A549 (cell line): ENCODE results near the gene ATG16L1. TPM values are rescaled to one million over a fixed set of nuclear protein-coding genes. Genes with fewer than 3 reads are reported as not detected.

Experiments used
- ATAC-seq, 2 experiments: fragments of 200-7000 bp in 1 of 2; fragments of >200 bp in 1 of 2; cut with Nextera tagmentation in 1 of 2; cut with Tn5 transposase in 1 of 2; 3 replicates each; pipeline versions ENCODE4 v1.8.0 to v1.9.1; 2018 to 2020; ENCODE audit warnings: mild to moderate bottlenecking in 1 of 2, moderate library complexity in 1 of 2
- CTCF ChIA-PET: fragments of 300-600 bp; sonication (Branson Sonifier 250); formaldehyde crosslinking; extraction: SDS; loops from one replicate; lab custom pipeline; 2021; ENCODE audit warnings: antibody characterized with exemption, inconsistent platforms; lab: Yijun Ruan, JAX
- POLR2A ChIA-PET: fragments of 350-600 bp; formaldehyde crosslinking; extraction: SDS; loops from one replicate; lab custom pipeline; 2021; ENCODE audit warnings: antibody characterized with exemption, inconsistent platforms; lab: Yijun Ruan, JAX
- DNase-seq, 2 experiments: peaks; one replicate each; pipeline versions ENCODE4 v3.0.0 to v3.0.0-alpha.2; 2011 to 2016; ENCODE audit warnings: low read depth in 1 of 2, low spot score in 1 of 2
- FAIRE-seq: peaks from 2 replicates; lab custom pipeline; 2011; peaks lifted over from hg19 to GRCh38; lab: Jason Lieb, UNC
- H3K27ac ChIP-seq, 2 experiments: fragments of >200 bp; sonication (Bioruptor Twin); formaldehyde crosslinking; 3 replicates each; pipeline ENCODE4 v1.5.1; 2016 to 2017
- H3K4me1 ChIP-seq: fragments of >200 bp; sonication (Bioruptor Twin); formaldehyde crosslinking; 3 replicates; pipeline ENCODE4 v1.6.1; 2016
- H3K4me2 ChIP-seq: fragments of >200 bp; sonication (Bioruptor Twin); formaldehyde crosslinking; 3 replicates; pipeline ENCODE4 v1.6.1; 2016
- H3K4me3 ChIP-seq: fragments of >200 bp; sonication (Bioruptor Twin); formaldehyde crosslinking; 3 replicates; pipeline ENCODE4 v1.5.1; 2016
- H3K9me3 ChIP-seq: fragments of >200 bp; sonication (Bioruptor Twin); formaldehyde crosslinking; 3 replicates; pipeline ENCODE4 v1.6.1; 2016
- CHD4 ChIP-seq: fragments of 200-600 bp; sonication (generic); IDR thresholded peaks from 2 replicates; pipeline ENCODE4 v1.6.1; 2016; ENCODE audit warnings: antibody characterized with exemption, mild to moderate bottlenecking, borderline replicate concordance
- EHF ChIP-seq: fragments of 250-450 bp; sonication (Bioruptor Pico); IDR thresholded peaks from 2 replicates; pipeline ENCODE4 v1.5.0; 2020; ENCODE audit warnings: mild to moderate bottlenecking
- EHMT2 ChIP-seq: fragments of 200-600 bp; sonication (generic); IDR thresholded peaks from 2 replicates; pipeline ENCODE4 v1.6.1; 2016; ENCODE audit warnings: antibody characterized with exemption, low read depth, mild to moderate bottlenecking, moderate library complexity
- FOSB ChIP-seq: fragments of 250-450 bp; sonication (Bioruptor Pico); IDR thresholded peaks from 2 replicates; pipeline ENCODE4 v1.5.0; 2020; ENCODE audit warnings: mild to moderate bottlenecking, moderate library complexity
- FOSL2 ChIP-seq, 2 experiments: fragments of 450-650 bp in 1 of 2; fragments of >200 bp in 1 of 2; sonication (Bioruptor Twin) in 1 of 2; formaldehyde crosslinking; IDR thresholded peaks; 2 replicates each; pipeline versions ENCODE4 v1.5.0 to v1.6.1; 2016 to 2020; ENCODE audit warnings: mild to moderate bottlenecking in 1 of 2, moderate library complexity in 1 of 2
- KDM5A ChIP-seq: fragments of 200-600 bp; sonication (generic); IDR thresholded peaks from 2 replicates; pipeline ENCODE4 v1.6.1; 2016; ENCODE audit warnings: antibody characterized with exemption, mild to moderate bottlenecking
- NR3C1 ChIP-seq: fragments of >200 bp; sonication (Bioruptor Twin); formaldehyde crosslinking; IDR thresholded peaks from 3 replicates; pipeline ENCODE4 v1.6.1; 2017
- POLR2A ChIP-seq: IDR thresholded peaks from 2 replicates; pipeline ENCODE4 v1.6.1; 2012; ENCODE audit warnings: mild to moderate bottlenecking, low read length
- RARB ChIP-seq: fragments of 250-450 bp; sonication (Bioruptor Pico); IDR thresholded peaks from 2 replicates; pipeline ENCODE4 v1.8.0; 2021; ENCODE audit warnings: mild to moderate bottlenecking, moderate library complexity
- RCOR1 ChIP-seq: fragments of 150-350 bp; IDR thresholded peaks from 2 replicates; pipeline ENCODE4 v1.6.1; 2014; ENCODE audit warnings: antibody characterized with exemption, low read length, low read depth
- SMC3 ChIP-seq: fragments of >200 bp; sonication (Bioruptor Twin); formaldehyde crosslinking; IDR thresholded peaks from 3 replicates; pipeline ENCODE4 v1.6.1; 2018; ENCODE audit warnings: inconsistent platforms
- TFCP2L1 ChIP-seq: fragments of 250-450 bp; sonication (Bioruptor Pico); IDR thresholded peaks from 2 replicates; pipeline ENCODE4 v1.5.0; 2021; ENCODE audit warnings: mild to moderate bottlenecking
- ZSCAN20 ChIP-seq: fragments of 250-450 bp; sonication (Bioruptor Pico); IDR thresholded peaks from 2 replicates; pipeline ENCODE4 v1.8.0; 2022; ENCODE audit warnings: mild to moderate bottlenecking, moderate library complexity
- WGBS: methylation state at CpG from one replicate; pipeline ENCODE4 v1.1.6; 2017; ENCODE audit errors: missing lambda C conversion rate; 5-methylcytosine and 5-hydroxymethylcytosine counted together
- polyA plus RNA-seq, 4 experiments: library from polyadenylated mRNA; depleted of rRNA in 3 of 4; stranded (reverse); fragments of >200 nt; fragmentation: RNase III in 1 of 4; extraction: RNeasy Plus Mini Kit Qiagen cat#74134 plus additional on column Dnase treatment in 1 of 4; gene quantifications; 2 replicates in 3 of 4; 3 replicates in 1 of 4; pipeline ENCODE4 v1.2.3, GENCODE V29; 2011 to 2017
- TF ChIP-seq, protein P1 (sequence below): fragments of 250-450 bp; sonication (Bioruptor Pico); IDR thresholded peaks from 2 replicates; pipeline ENCODE4 v1.5.0; 2021; ENCODE audit warnings: mild to moderate bottlenecking, moderate library complexity, borderline replicate concordance
- TF ChIP-seq, protein P2 (sequence below): fragments of >200 bp; sonication (Bioruptor Twin); formaldehyde crosslinking; IDR thresholded peaks from 2 replicates; pipeline ENCODE4 v1.6.1; 2016

ATG16L1 gene
- polyA plus RNA-seq, 2 of the 4 experiments (the other 2 are of a cell fraction): 45.1 to 70.9 TPM

DNA sequence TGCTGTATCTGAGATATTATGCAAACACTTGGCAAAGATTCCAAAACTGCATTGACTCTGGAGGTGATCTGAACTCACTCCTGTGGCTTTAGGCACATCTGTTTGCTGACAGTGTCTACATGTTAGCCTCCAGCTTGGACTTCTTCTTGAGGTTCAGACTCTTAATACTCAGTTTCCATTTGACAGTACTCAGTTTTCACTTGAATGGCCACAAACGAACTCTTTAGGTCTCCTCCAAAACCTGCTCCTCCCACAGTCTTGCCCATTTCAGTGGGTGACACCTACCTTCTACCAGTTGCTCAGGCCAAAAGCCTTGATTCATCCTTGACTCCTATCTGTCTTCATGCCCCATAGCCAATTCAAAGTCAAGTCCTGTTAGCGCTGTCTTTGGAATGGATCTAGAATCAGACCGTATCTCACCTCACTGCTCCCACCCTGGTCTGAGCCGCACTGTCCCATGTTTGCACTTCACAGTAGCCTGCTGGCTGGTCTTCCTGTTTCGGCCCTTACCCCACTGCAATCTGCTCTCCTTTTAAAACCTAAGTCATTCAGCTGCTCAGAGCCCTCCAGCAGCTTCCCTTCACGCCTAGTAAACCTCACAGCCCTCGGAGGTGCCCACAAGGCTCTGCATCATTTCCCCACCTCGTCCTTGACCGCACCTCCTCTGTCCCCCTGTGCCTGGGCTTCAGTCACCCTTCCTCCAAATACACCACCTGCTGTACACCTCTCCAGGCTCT lies 10.5 kb downstream of the ATG16L1 start (continued):
- TF ChIP-seq, protein P1, sequence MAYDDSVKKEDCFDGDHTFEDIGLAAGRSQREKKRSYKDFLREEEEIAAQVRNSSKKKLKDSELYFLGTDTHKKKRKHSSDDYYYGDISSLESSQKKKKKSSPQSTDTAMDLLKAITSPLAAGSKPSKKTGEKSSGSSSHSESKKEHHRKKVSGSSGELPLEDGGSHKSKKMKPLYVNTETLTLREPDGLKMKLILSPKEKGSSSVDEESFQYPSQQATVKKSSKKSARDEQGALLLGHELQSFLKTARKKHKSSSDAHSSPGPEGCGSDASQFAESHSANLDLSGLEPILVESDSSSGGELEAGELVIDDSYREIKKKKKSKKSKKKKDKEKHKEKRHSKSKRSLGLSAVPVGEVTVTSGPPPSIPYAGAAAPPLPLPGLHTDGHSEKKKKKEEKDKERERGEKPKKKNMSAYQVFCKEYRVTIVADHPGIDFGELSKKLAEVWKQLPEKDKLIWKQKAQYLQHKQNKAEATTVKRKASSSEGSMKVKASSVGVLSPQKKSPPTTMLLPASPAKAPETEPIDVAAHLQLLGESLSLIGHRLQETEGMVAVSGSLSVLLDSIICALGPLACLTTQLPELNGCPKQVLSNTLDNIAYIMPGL: no peak
- no peak for TF ChIP-seq EHMT2
- no peak for TF ChIP-seq FOSB (CRISPR knock-in tag)
- TF ChIP-seq SMC3: no peak
- TF ChIP-seq ZSCAN20 (CRISPR knock-in tag): no peak
- TF ChIP-seq, all 56 proteins: peak for 0

DNA sequence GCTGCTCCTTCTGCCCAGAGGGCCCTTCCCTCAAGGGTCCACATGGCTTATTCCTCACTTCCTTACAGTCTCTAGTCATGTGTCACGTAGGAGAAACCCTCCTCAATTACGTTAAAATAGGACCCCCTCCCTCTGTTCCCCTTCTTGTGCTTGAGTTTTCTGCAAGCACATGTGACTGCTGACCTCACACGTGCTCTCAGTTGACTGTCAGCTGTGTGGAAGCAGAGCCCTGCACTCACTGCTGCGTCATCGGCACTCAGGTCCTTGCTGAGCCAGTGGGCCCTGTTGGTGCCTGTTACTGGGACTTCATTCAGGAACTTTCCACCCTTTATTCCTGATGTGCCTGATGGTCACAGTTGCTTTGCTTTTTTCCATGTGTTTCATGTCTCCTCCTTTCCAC lies 11.1 kb downstream of the ATG16L1 start:
- CTCF ChIA-PET: interaction anchor here (2.1 to 6.4 kb wide), 2 partner anchors 10 to 181 kb away, joined by 9 to 49 read pairs; partner anchors contain the start of gene ATG16L1
- Histone ChIP-seq H3K9me3 (no peaks in the 10 kb centered on the region), H3K4me3 (no peak overlapping the region), H3K27ac (no peak overlapping the region), H3K4me1 (peaks cover 6% of the 10 kb centered on the region; the same call in 1 of the 3 replicates), H3K4me2 (no peak overlapping the region)
- FAIRE-seq: no peak
- WGBS: 91% methylated on average over 5 of the region's 5 CpGs
- no peak for ATAC-seq
- DNase-seq: no peak
- POLR2A ChIA-PET: no interaction called here
- TF ChIP-seq ZSCAN20 (CRISPR knock-in tag): no peak

DNA sequence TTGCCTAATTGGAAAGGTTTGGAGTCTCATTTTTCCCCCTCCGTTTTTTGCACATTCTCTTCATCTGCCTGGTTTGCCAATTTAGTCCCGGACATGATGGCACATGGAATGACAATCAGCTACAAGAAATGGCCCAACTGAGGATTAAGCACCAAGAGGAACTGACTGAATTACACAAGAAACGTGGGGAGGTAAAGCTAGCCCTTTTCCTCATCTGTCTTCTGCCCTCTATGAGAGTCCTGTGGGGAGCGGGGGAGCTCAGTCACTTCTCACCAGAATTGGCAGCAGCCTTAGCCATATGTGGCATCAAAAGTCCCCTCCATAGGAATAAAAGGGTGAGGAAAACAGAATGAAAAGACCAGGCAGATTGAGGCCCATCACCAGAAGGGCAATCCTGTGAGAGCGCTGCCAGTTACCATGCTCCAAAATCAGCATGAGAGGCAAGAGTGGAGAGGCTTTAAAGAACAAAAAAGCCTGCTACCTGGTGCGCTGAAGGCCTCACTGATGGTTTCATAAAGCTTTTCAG lies 11.6 kb downstream of the ATG16L1 start:
- no peak for ATAC-seq
- H3K27ac ChIP-seq: no peak overlapping the region
- 94% methylated on average over 6 of the region's 6 CpGs for WGBS
- peaks cover 6% of the 10 kb centered on the region; the same call in 1 of the 3 replicates for H3K4me1 ChIP-seq
- ChIA-PET POLR2A (no interaction called here), CTCF (interaction anchor here (0.7 to 6.4 kb wide), 5 partner anchors 11 to 570 kb away, joined by 3 to 49 read pairs (median 5); partner anchors contain the start of gene ATG16L1)
- FAIRE-seq: no peak
- H3K9me3 ChIP-seq: no peaks in the 10 kb centered on the region
- no peak overlapping the region for H3K4me3 ChIP-seq
- no peak for DNase-seq
- H3K4me2 ChIP-seq: no peak overlapping the region
- TF ChIP-seq KDM5A (no peak), FOSB (CRISPR knock-in tag) (no peak), POLR2A (no peak), TFCP2L1 (no peak)

DNA sequence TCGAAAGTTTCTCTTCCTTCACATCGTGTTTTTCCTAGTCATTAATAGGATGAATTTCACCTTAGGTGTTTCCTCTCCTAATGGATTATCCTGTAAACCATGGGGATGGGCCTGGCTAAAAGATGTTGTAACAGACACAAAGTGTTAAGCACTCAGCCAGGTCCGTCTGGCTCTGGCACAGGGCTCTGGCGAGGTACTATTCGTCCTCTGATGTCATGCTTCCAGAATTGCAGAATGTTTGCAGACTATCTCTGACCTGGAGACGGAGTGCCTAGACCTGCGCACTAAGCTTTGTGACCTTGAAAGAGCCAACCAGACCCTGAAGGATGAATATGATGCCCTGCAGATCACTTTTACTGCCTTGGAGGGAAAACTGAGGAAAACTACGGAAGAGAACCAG lies 13.2 kb downstream of the ATG16L1 start:
- no peak for ATAC-seq
- DNase-seq: no peak
- Histone ChIP-seq H3K4me3 (no peak overlapping the region), H3K9me3 (no peaks in the 10 kb centered on the region), H3K27ac (no peak overlapping the region), H3K4me1 (0 out of 3 replicates have a peak, but pooled peaks cover under 1% of the 10 kb centered on the region), H3K4me2 (no peak overlapping the region)
- TF ChIP-seq EHF (CRISPR knock-in tag): no peak
- TF ChIP-seq CHD4: no peak
- no peak for TF ChIP-seq RARB (CRISPR knock-in tag)
- no peak for TF ChIP-seq RCOR1
- no peak for TF ChIP-seq ZSCAN20 (CRISPR knock-in tag)
- TF ChIP-seq SMC3: no peak
- TF ChIP-seq FOSL2 (IDR thresholded peaks at IDR 0.05): no peak
- no peak for TF ChIP-seq FOSL2 (CRISPR knock-in tag; IDR thresholded peaks at IDR 0.05)
- TF ChIP-seq NR3C1: no peak
- TF ChIP-seq EHMT2: no peak
- TF ChIP-seq, protein P2, sequence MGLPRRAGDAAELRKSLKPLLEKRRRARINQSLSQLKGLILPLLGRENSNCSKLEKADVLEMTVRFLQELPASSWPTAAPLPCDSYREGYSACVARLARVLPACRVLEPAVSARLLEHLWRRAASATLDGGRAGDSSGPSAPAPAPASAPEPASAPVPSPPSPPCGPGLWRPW: no peak
- no peak for FAIRE-seq
- POLR2A ChIA-PET: no interaction called here
- CTCF ChIA-PET: interaction anchor here (0.9 to 6.4 kb wide), 5 partner anchors 12 to 411 kb away, joined by 3 to 49 read pairs (median 6); partner anchors contain the start of gene ATG16L1
- 78% methylated on average over 8 of the region's 8 CpGs for WGBS
